Measurements from ENCODE around the gene CT45A3.
"Not testable (repeated sequence)": the region's sequence is repeated elsewhere in the genome, so short reads cannot be mapped to it uniquely, and the experiment has no call there.

CT45A3 gene, protein sequence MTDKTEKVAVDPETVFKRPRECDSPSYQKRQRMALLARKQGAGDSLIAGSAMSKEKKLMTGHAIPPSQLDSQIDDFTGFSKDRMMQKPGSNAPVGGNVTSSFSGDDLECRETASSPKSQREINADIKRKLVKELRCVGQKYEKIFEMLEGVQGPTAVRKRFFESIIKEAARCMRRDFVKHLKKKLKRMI

DNA sequence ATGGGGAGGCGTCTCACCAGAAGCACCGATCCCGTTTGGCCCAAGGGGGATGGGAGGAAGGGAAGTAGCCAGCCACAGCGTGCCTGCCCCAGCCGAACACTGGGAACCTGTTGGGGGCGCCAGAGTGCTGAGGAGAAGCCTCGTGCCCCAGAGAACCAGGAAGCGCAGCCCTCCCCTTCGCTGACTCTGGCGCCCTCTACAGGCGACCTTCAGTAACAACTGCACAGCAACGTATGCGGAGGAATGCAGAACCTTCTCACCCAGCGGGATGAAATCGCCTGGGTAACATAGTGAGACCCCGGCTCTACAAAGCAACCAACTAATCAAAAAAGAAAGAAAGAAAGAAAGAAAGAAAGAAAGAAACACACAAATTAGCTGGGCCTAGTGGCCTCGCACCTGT, at the start of gene CT45A3:
Gene CT45A3 (minus strand): TSS at position 101 of the 400 bp plus-strand sequence. CDS start 3,747 bp downstream, outside the sequence.
- not testable (repeated sequence) for H3K27me3 Mint-ChIP-seq; H3K4me3 Mint-ChIP-seq; H3K27ac Mint-ChIP-seq; H3K9me3 Mint-ChIP-seq; H3K36me3 Mint-ChIP-seq; ATAC-seq (ENCODE audit: low read depth); DNase-seq (ENCODE audit: low spot score in 2 of 2); H3K4me1 Mint-ChIP-seq

DNA sequence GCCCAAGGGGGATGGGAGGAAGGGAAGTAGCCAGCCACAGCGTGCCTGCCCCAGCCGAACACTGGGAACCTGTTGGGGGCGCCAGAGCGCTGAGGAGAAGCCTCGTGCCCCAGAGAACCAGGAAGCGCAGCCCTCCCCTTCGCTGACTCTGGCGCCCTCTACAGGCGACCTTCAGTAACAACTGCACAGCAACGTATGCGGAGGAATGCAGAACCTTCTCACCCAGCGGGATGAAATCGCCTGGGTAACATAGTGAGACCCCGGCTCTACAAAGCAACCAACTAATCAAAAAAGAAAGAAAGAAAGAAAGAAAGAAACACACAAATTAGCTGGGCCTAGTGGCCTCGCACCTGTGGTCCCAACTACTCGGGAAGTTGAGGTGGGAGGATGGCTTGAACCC, 34.7 kb upstream of the CT45A3 start, which contains the start of gene CT45A6:
Gene CT45A6 (minus strand): TSS at position 101 of the 400 bp plus-strand sequence. CDS start 3,794 bp downstream, outside the sequence.
- not testable (repeated sequence) for H3K4me3 Mint-ChIP-seq; H3K27ac Mint-ChIP-seq; H3K9me3 Mint-ChIP-seq; H3K36me3 Mint-ChIP-seq; DNase-seq (ENCODE audit: low spot score in 2 of 2); ATAC-seq (ENCODE audit: low read depth); H3K4me1 Mint-ChIP-seq; H3K27me3 Mint-ChIP-seq

DNA sequence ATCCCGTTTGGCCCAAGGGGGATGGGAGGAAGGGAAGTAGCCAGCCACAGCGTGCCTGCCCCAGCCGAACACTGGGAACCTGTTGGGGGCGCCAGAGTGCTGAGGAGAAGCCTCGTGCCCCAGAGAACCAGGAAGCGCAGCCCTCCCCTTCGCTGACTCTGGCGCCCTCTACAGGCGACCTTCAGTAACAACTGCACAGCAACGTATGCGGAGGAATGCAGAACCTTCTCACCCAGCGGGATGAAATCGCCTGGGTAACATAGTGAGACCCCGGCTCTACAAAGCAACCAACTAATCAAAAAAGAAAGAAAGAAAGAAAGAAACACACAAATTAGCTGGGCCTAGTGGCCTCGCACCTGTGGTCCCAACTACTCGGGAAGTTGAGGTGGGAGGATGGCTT, 17.4 kb upstream of the CT45A3 start, which contains the start of gene CT45A5:
Gene CT45A5 (minus strand): TSS at position 101 of the 400 bp plus-strand sequence. CDS start 3,774 bp downstream, outside the sequence.
- H3K27me3 Mint-ChIP-seq; H3K36me3 Mint-ChIP-seq; ATAC-seq (ENCODE audit: low read depth): not testable (repeated sequence)

DNA sequence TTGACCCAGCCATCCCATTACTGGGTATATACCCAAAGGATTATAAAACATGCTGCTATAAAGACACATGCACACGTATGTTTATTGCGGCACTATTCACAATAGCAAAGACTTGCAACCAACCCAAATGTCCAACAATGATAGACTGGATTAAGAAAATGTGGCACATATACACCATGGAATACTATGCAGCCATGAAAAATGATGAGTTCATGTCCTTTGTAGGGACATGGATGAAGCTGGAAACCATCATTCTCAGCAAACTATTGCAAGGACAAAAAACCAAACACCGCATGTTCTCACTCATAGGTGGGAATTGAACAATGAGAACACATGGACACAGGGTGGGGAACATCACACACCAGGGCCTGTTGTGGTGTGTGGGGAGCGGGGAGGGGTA, 23.3 kb downstream of the CT45A3 start:
- not testable (repeated sequence) for ATAC-seq (ENCODE audit: low read depth); DNase-seq (ENCODE audit: low spot score in 2 of 2); H3K9me3 Mint-ChIP-seq; H3K4me1 Mint-ChIP-seq; H3K27ac Mint-ChIP-seq; H3K36me3 Mint-ChIP-seq; H3K4me3 Mint-ChIP-seq; H3K27me3 Mint-ChIP-seq

More for the DNA sequence above, 17.4 kb upstream of the CT45A3 start, which contains the start of gene CT45A5:
- not testable (repeated sequence) for H3K4me1 Mint-ChIP-seq; H3K27ac Mint-ChIP-seq; DNase-seq (ENCODE audit: low spot score in 2 of 2); H3K9me3 Mint-ChIP-seq; H3K4me3 Mint-ChIP-seq

DNA sequence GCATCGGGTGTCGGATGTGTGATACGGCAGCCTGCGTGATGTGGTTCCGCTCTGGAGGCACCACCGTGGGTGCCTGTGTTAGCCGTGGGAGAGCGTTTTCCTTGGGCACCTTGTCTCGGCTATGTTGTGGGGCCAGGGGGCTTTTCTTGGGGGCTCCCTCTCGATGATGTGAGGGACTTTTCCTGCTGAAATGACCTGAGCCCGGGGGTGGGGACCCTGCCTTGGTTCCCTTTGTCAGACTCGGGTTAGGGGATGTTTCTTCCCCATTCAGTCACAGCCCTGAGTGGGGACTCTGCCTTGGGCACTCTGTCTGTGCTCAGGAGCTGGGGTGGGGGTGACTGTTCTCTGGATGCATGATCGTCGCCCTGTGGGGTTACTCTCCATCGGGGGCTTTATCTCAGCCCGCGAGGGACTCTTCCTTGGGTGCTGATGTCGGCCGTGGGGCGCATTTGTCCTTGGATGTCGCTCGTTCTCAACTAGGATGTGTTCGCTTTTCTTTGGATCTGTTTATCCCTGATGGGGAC, 26.7 kb downstream of the CT45A3 start:
- H3K27me3 Mint-ChIP-seq: no peaks in the 10 kb centered on the region
- H3K36me3 Mint-ChIP-seq: no peaks in the 10 kb centered on the region
- H3K9me3 Mint-ChIP-seq: no peaks in the 10 kb centered on the region
- no peak overlapping the region for H3K27ac Mint-ChIP-seq
- no peak overlapping the region for H3K4me3 Mint-ChIP-seq
- no peak for DNase-seq (ENCODE audit: low spot score in 2 of 2)
- ATAC-seq (ENCODE audit: low read depth): no peak
- peaks cover 2% of the 10 kb centered on the region for H3K4me1 Mint-ChIP-seq

DNA sequence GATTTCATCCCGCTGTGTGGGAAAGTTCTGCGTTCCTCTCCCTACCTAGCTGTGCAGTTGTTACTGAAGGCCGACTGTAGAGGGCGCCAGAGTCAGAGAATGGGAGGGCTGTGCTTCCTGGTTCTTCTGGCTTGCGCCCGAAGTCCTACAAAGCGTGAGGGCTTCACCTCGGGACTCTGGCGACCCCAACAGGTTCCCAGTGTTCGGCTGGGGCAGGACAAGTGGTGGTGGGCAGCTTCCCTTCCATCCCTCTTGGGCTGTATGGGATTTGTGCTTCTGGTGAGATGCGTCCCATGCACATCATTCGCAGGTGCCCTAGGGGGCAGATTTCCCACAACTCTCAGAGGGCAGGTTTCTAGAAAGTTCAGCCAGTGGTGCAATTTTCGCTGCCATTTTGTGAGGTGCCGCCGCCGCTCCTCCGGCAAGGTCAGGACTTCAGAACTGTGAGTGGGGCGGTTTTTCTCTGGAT, 27.3 kb downstream of the CT45A3 start:
- DNase-seq (ENCODE audit: low spot score in 2 of 2): no peak
- H3K4me3 Mint-ChIP-seq: peak overlapping the region; percentile 24
- no peaks in the 10 kb centered on the region for H3K27me3 Mint-ChIP-seq
- H3K4me1 Mint-ChIP-seq: peaks cover 2% of the 10 kb centered on the region
- H3K27ac Mint-ChIP-seq: no peak overlapping the region
- no peaks in the 10 kb centered on the region for H3K9me3 Mint-ChIP-seq
- no peak for ATAC-seq (ENCODE audit: low read depth)
- H3K36me3 Mint-ChIP-seq: no peaks in the 10 kb centered on the region

DNA sequence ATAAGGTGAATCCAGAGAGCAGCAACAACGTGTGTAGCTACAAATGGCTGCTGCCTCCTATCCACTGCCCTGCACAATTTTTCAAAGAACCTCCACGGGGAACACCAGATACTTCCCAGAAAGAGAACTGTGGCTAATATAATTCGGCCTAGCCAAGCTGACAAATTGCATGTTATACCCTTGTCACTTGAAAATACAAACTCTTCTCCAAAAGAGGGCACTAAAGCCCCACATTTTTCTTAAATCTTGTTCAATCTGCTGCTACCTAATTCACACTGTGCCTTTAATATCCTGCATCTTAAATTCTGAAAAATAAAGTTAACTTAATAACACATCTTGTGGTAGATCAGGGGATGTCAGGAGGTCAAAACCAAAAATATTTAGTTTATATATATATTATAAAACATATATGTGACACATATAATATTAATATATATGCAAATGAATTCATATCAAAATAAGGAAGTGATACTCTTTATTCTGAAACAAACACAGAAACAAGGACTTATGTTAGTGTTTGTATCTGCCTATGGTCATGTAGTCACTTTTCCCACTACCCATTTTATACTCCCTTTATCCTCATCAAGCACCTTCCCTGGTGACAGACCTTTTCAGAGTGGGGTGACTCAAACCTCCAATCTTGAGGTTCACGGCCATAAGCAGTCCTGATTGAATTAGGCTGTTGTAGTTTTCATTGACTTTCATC, 30.5 kb downstream of the CT45A3 start:
- Mint-ChIP-seq H3K4me3 (no peak overlapping the region), H3K4me1 (peaks cover 2% of the 10 kb centered on the region), H3K27ac (peak overlapping the region; percentile 59), H3K27me3 (no peaks in the 10 kb centered on the region), H3K36me3 (no peaks in the 10 kb centered on the region), H3K9me3 (no peaks in the 10 kb centered on the region)
- ATAC-seq (ENCODE audit: low read depth): peak; percentile 47
- no peak for DNase-seq (ENCODE audit: low spot score in 2 of 2)

DNA sequence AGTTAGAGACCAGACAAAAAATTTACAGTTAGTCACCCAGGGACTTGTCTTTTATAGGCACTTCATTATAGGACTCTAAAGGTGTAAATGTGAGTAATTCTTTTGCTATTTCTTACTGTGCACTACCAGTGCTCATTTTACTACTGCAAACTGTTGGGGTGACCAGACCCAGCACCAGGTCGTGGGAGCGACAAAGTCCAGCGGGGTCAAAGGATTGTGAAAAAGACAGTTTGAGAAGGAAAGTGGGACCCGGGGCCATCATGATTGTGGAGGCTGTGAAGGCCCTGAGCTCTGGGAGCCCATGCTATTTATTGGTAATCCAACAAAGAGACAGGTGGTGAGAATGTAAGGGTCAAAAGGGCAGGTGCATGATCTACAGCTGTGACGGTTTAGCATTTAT, 33.3 kb downstream of the CT45A3 start:
- not testable (repeated sequence) for DNase-seq (ENCODE audit: low spot score in 2 of 2); H3K36me3 Mint-ChIP-seq; H3K4me3 Mint-ChIP-seq; H3K4me1 Mint-ChIP-seq; H3K27me3 Mint-ChIP-seq; H3K27ac Mint-ChIP-seq; ATAC-seq (ENCODE audit: low read depth); H3K9me3 Mint-ChIP-seq

DNA sequence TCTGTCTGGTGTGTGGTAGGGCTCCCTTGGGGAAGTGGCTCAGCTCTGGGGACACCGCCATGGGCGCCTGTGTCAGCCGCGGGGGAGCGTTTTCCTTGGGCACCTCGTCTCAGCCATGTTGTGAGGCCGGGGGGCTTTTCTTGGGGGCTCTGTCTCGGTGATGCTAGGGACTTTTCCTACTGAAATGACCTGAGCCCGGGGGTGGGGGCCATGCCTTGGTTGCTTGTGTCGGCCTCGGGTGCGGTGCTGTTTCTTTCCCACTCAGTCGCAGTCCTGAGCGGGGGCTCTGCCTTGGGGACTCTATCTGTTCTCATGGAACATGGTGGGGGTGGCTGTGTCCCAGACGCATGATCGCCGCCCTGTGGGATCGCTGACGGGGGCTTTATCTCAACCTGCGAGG, 54.2 kb downstream of the CT45A3 start:
- DNase-seq (ENCODE audit: low spot score in 2 of 2) (no peak), ATAC-seq (ENCODE audit: low read depth) (no peak)
- Mint-ChIP-seq H3K27ac (no peak overlapping the region), H3K9me3 (no peaks in the 10 kb centered on the region), H3K4me1 (no peaks in the 10 kb centered on the region), H3K36me3 (no peaks in the 10 kb centered on the region), H3K4me3 (no peak overlapping the region), H3K27me3 (no peaks in the 10 kb centered on the region)

DNA sequence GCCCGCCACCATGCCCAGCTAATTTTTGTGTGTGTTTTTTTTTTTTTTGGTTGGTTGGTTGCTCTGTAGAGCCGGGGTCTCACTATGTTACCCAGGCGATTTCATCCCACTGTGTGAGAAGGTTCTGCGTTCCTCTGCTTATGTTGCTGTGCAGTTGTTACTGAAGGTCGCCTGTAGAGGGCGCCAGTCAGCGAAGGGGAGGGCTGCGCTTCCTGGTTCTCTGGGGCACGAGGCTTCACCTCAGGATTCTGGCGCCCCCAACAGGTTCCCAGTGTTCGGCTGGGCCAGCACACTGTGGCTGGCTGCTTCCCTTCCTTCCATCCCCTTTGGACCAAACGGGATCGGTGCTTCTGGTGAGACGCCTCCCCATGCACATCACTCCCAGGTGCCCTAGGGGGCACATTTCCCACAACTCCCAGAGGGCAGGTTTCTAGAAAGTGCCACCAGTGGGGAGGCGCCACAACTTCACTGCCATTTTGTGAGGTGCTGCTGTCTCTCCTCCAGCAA, 54.8 kb downstream of the CT45A3 start, which contains the start of gene CT45A1:
Gene CT45A1 (plus strand): TSS at position 457 of the 507 bp plus-strand sequence. CDS start 5,302 bp downstream, outside the sequence.
- DNase-seq (ENCODE audit: low spot score in 2 of 2); H3K36me3 Mint-ChIP-seq; H3K27ac Mint-ChIP-seq; H3K27me3 Mint-ChIP-seq; H3K9me3 Mint-ChIP-seq; ATAC-seq (ENCODE audit: low read depth); H3K4me1 Mint-ChIP-seq; H3K4me3 Mint-ChIP-seq: not testable (repeated sequence)

Measured in memory B cell (primary cell).